HFFc6 (cell line): ENCODE results near the gene RASSF4. TPM values are rescaled to one million over a fixed set of nuclear protein-coding genes. Genes with fewer than 3 reads are reported as not detected.
A peak's percentile ranks its signal among the peaks of the same experiment; 100 is the strongest.
"Not testable (repeated sequence)": the region's sequence is repeated elsewhere in the genome, so short reads cannot be mapped to it uniquely, and the experiment has no call there.

Experiments used
- DNase-seq: peaks from one replicate; pipeline ENCODE4 v3.0.0-alpha.2; 2018
- H3K27ac Mint-ChIP-seq: 2 replicates; pipeline ENCODE4 v1.8.0; 2020; ENCODE audit warnings: mild to moderate bottlenecking, mixed read lengths
- H3K27me3 Mint-ChIP-seq: 2 replicates; pipeline ENCODE4 v1.8.0; 2021; ENCODE audit warnings: mild to moderate bottlenecking, moderate library complexity, mixed read lengths; ENCODE audit not compliant: insufficient read depth
- H3K36me3 Mint-ChIP-seq: 2 replicates; pipeline ENCODE4 v1.8.0; 2021; ENCODE audit warnings: low read depth, mixed read lengths
- H3K4me1 Mint-ChIP-seq: 2 replicates; pipeline ENCODE4 v1.8.0; 2020; ENCODE audit warnings: low read depth, mixed read lengths
- H3K4me3 Mint-ChIP-seq: 2 replicates; pipeline ENCODE4 v1.8.0; 2020; ENCODE audit warnings: mild to moderate bottlenecking, moderate library complexity, mixed read lengths
- H3K9me3 Mint-ChIP-seq: 2 replicates; pipeline ENCODE4 v1.8.0; 2020; ENCODE audit warnings: mild to moderate bottlenecking, mixed read lengths
- CTCF ChIP-seq: fragments of 200-600 bp; sonication (generic); IDR thresholded peaks from 2 replicates; pipeline ENCODE4 v1.5.0; 2021; ENCODE audit warnings: antibody characterized with exemption, mild to moderate bottlenecking
- total RNA-seq, 6 experiments: library from RNA; stranded (reverse); fragmentation: NEBNext Ultra II Directional; extraction: Animal tissue kit (Norgen Biotek cat#: 25700); gene quantifications; 2 replicates in 1 of 6; 3 replicates in 5 of 6; pipeline ENCODE4 v1.2.3, GENCODE V29; 2021

Gene RASSF4
- total RNA-seq, 6 experiments from 2014 or later, result 1.1 to 3.8 (median 2.9) TPM

- Mint-ChIP-seq H3K9me3 (peaks cover 3% of the 10 kb centered on the region; the same call in 1 of the 2 replicates), H3K27me3 (0 out of 2 replicates have a peak, but pooled peaks cover 4% of the 10 kb centered on the region), H3K36me3 (peaks cover 26% of the 10 kb centered on the region), H3K4me1 (peaks cover 14% of the 10 kb centered on the region), H3K27ac (no peak overlapping the region), H3K4me3 (no peak overlapping the region)
- no peak for TF ChIP-seq CTCF
- DNase-seq, result no peak
Measured at GRCh38 chr10:45006276-45007030, 46.9 kb downstream of the RASSF4 start.

GRCh38 chr10:45008524-45009161, 49.0 kb downstream of the RASSF4 start:
- Mint-ChIP-seq H3K4me1 (no peaks in the 10 kb centered on the region), H3K27me3 (peaks cover 10% of the 10 kb centered on the region), H3K4me3 (no peak overlapping the region), H3K27ac (no peak overlapping the region), H3K9me3 (0 out of 2 replicates have a peak, but pooled peaks cover 4% of the 10 kb centered on the region), H3K36me3 (peaks cover 14% of the 10 kb centered on the region)
- DNase-seq, result peak; percentile 87
- peak; percentile 92 for TF ChIP-seq CTCF

GRCh38 chr10:45014557-45014956, 55.0 kb downstream of the RASSF4 start:
- H3K9me3 Mint-ChIP-seq, DNase-seq, H3K27ac Mint-ChIP-seq, H3K4me3 Mint-ChIP-seq, H3K4me1 Mint-ChIP-seq, H3K36me3 Mint-ChIP-seq: not testable (repeated sequence)
- peaks cover 25% of the 10 kb centered on the region for H3K27me3 Mint-ChIP-seq

- Mint-ChIP-seq H3K36me3 (no peaks in the 10 kb centered on the region), H3K9me3 (0 out of 2 replicates have a peak, but pooled peaks cover 4% of the 10 kb centered on the region), H3K27me3 (peaks cover 25% of the 10 kb centered on the region), H3K4me1 (no peaks in the 10 kb centered on the region), H3K4me3 (no peak overlapping the region), H3K27ac (no peak overlapping the region)
- no peak for TF ChIP-seq CTCF
- DNase-seq, result no peak
Measured at GRCh38 chr10:45015590-45015989, 56.0 kb downstream of the RASSF4 start.

- H3K4me1 Mint-ChIP-seq, result peaks cover 6% of the 10 kb centered on the region
- H3K27me3 Mint-ChIP-seq, result peaks cover 4% of the 10 kb centered on the region; the same call in 1 of the 2 replicates
- TF ChIP-seq CTCF, result no peak
- H3K36me3 Mint-ChIP-seq, result no peaks in the 10 kb centered on the region
- peak; percentile 9 for DNase-seq
- no peak overlapping the region for H3K27ac Mint-ChIP-seq
- H3K4me3 Mint-ChIP-seq, result peak overlapping the region; percentile 18; the same call in 1 of the 2 replicates
- no peaks in the 10 kb centered on the region for H3K9me3 Mint-ChIP-seq
Measured at GRCh38 chr10:45023426-45023825, 63.8 kb downstream of the RASSF4 start.

GRCh38 chr10:45034301-45034700, 74.7 kb downstream of the RASSF4 start:
- no peaks in the 10 kb centered on the region; the same call in 1 of the 2 replicates for H3K36me3 Mint-ChIP-seq
- H3K4me3 Mint-ChIP-seq, result no peak overlapping the region
- peaks cover 13% of the 10 kb centered on the region; the same call in 1 of the 2 replicates for H3K9me3 Mint-ChIP-seq
- no peaks in the 10 kb centered on the region for H3K4me1 Mint-ChIP-seq
- H3K27ac Mint-ChIP-seq, result no peak overlapping the region
- DNase-seq, result no peak
- no peaks in the 10 kb centered on the region for H3K27me3 Mint-ChIP-seq
- TF ChIP-seq CTCF, result no peak
